PC-9 (cell line): ENCODE data around the gene AKT1. TPM values are rescaled to one million over a fixed set of nuclear protein-coding genes. Genes with fewer than 3 reads are reported as not detected.

ENCODE experiments used
- BruUV-seq: library from RNA; stranded (reverse); fragments of 400-500 nt; replicated peaks from 2 replicates; lab custom pipeline; 2021; lab: Mats Ljungman, UMichigan
- CTCF ChIA-PET: fragments of 300-600 bp; sonication (Branson Sonifier 250); formaldehyde crosslinking; loops from one replicate; lab custom pipeline; 2022; ENCODE audit warnings: antibody characterized with exemption; lab: Charles Lee
- POLR2A ChIA-PET: fragments of 300-600 bp; sonication (Branson Sonifier 250); formaldehyde crosslinking; loops from one replicate; lab custom pipeline; 2022; ENCODE audit warnings: antibody characterized with exemption; ENCODE audit not compliant: unreplicated experiment; lab: Charles Lee
- DNase-seq, 2 experiments: peaks; one replicate each; pipeline versions ENCODE4 v3.0.0 to v3.0.0-alpha.2; 2015 to 2022; ENCODE audit warnings: mixed read lengths in 1 of 2
- H2AFZ ChIP-seq: fragments of 200-600 bp; sonication (generic); 2 replicates; pipeline ENCODE4 v1.8.1; 2017; ENCODE audit warnings: antibody characterized with exemption
- H3F3A ChIP-seq: fragments of 200-600 bp; sonication (generic); 2 replicates; pipeline ENCODE4 v1.8.1; 2017; ENCODE audit warnings: antibody characterized with exemption, mild to moderate bottlenecking, low read depth; ENCODE audit not compliant: insufficient read depth
- H3K27ac ChIP-seq: fragments of 200-600 bp; sonication (generic); 2 replicates; pipeline ENCODE4 v1.6.1; 2016; ENCODE audit warnings: mixed run types
- H3K27me3 ChIP-seq: fragments of 200-600 bp; sonication (generic); 2 replicates; pipeline ENCODE4 v1.6.1; 2016; ENCODE audit warnings: low read depth, mixed run types; ENCODE audit not compliant: insufficient read depth
- H3K36me3 ChIP-seq: fragments of 200-600 bp; sonication (generic); 2 replicates; pipeline ENCODE4 v1.6.1; 2016; ENCODE audit warnings: low read depth, mixed run types
- H3K4me1 ChIP-seq: fragments of 200-600 bp; sonication (generic); replicated peaks from 2 replicates; pipeline ENCODE4 v1.6.1; 2016; ENCODE audit warnings: mixed run types; ENCODE audit not compliant: insufficient read depth
- H3K4me2 ChIP-seq: fragments of 200-600 bp; sonication (generic); 2 replicates; pipeline ENCODE4 v1.6.1; 2017; ENCODE audit warnings: mixed run types
- H3K4me3 ChIP-seq: fragments of 200-600 bp; sonication (generic); 2 replicates; pipeline ENCODE4 v1.6.1; 2016; ENCODE audit warnings: mixed run types
- H3K79me2 ChIP-seq: fragments of 200-600 bp; sonication (generic); 2 replicates; pipeline ENCODE4 v1.6.1; 2017; ENCODE audit warnings: low read depth, mixed run types
- H3K9me2 ChIP-seq: fragments of 200-600 bp; sonication (generic); 2 replicates; pipeline ENCODE4 v1.8.1; 2017; ENCODE audit warnings: mild to moderate bottlenecking; ENCODE audit not compliant: insufficient read depth
- H3K9me3 ChIP-seq: fragments of 200-600 bp; sonication (generic); 2 replicates; pipeline ENCODE4 v1.8.1; 2016; ENCODE audit warnings: low read depth; ENCODE audit not compliant: insufficient read depth
- H4K20me1 ChIP-seq: fragments of 200-600 bp; sonication (generic); 2 replicates; pipeline ENCODE4 v1.8.1; 2017; ENCODE audit not compliant: insufficient read depth
- EZH2 ChIP-seq: fragments of 200-600 bp; sonication (generic); IDR thresholded peaks from 2 replicates; pipeline ENCODE4 v1.8.0; 2017; ENCODE audit warnings: antibody characterized with exemption, low read depth
- intact Hi-C: fragments of 100-400 bp; cut with micrococcal nuclease; formaldehyde crosslinking; loops from one replicate; pipeline ENCODE4 v1.10.0; 2022; ENCODE audit not compliant: unreplicated experiment
- total RNA-seq: library from RNA; stranded (reverse); gene quantifications from 2 replicates; pipeline ENCODE4 v1.2.3, GENCODE V29; 2021
- TF ChIP-seq, protein P1 (sequence below): fragments of 200-600 bp; sonication (generic); conservative IDR thresholded peaks from 2 replicates; pipeline ENCODE4 v1.6.1; 2017; ENCODE audit warnings: mixed run types, antibody characterized with exemption, mild to moderate bottlenecking, moderate library complexity

Gene AKT1
- total RNA-seq, 1 experiment from 2014 or later: 107 TPM

DNA sequence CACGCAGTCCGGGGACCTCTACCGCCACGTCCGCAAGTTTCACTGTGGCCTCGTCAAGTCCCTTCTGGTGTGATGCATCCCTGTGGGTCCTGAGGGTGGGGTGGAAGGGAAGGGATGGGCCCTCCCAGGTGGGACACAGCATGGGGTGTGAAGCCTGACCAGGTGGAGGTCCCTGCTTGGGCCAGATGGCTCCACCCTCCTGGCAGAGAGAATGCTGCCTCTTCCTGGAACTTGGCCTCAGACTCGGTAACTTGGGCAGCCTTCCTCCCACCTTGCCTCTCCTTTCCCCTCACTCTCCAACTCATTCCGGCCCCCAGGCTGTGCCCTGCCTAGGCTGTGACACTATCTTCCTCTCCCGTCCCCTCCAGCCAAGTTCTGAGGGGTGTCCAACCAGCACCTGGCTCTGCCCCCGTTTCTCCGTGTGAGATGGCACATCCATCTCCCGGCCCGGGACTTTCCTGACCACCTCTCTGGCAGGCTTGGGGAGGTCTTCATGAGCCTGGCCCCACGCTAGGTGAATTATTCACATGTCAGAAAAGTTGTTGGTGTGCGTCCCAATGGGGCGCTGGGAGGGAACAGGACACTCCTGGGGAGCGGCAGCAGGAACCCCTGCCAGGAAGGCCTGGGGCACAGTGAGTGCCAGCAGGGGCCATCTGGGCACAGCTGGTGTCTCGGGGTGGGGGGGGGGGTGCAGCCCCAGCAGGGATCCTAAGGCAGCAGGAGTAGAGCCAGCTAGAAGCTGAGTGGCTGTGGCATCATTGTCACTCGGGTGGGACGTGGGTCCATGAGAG is 7.0 kb upstream of the AKT1 start:
- CTCF ChIA-PET: no interaction called here
- H3F3A ChIP-seq: peaks cover 24% of the 10 kb centered on the region
- DNase-seq: no peak
- H3K9me2 ChIP-seq: no peaks in the 10 kb centered on the region
- no peaks in the 10 kb centered on the region for H3K27me3 ChIP-seq
- TF ChIP-seq, protein P1, sequence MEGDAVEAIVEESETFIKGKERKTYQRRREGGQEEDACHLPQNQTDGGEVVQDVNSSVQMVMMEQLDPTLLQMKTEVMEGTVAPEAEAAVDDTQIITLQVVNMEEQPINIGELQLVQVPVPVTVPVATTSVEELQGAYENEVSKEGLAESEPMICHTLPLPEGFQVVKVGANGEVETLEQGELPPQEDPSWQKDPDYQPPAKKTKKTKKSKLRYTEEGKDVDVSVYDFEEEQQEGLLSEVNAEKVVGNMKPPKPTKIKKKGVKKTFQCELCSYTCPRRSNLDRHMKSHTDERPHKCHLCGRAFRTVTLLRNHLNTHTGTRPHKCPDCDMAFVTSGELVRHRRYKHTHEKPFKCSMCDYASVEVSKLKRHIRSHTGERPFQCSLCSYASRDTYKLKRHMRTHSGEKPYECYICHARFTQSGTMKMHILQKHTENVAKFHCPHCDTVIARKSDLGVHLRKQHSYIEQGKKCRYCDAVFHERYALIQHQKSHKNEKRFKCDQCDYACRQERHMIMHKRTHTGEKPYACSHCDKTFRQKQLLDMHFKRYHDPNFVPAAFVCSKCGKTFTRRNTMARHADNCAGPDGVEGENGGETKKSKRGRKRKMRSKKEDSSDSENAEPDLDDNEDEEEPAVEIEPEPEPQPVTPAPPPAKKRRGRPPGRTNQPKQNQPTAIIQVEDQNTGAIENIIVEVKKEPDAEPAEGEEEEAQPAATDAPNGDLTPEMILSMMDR: no peak
- no peak for TF ChIP-seq EZH2
- peaks cover 16% of the 10 kb centered on the region for H3K4me1 ChIP-seq
- H3K36me3 ChIP-seq: no peaks in the 10 kb centered on the region
- H3K79me2 ChIP-seq: no peaks in the 10 kb centered on the region
- POLR2A ChIA-PET: no interaction called here
- no TSS peak for BruUV-seq
- H3K4me2 ChIP-seq: peak overlapping the region; percentile 90; the same call in 1 of the 2 replicates
- no peak overlapping the region for H2AFZ ChIP-seq
- intact Hi-C loops: no loop called here
- no peaks in the 10 kb centered on the region for H3K9me3 ChIP-seq
- peaks cover 4% of the 10 kb centered on the region for H4K20me1 ChIP-seq
- H3K4me3 ChIP-seq: no peak overlapping the region
- H3K27ac ChIP-seq: no peak overlapping the region

DNA sequence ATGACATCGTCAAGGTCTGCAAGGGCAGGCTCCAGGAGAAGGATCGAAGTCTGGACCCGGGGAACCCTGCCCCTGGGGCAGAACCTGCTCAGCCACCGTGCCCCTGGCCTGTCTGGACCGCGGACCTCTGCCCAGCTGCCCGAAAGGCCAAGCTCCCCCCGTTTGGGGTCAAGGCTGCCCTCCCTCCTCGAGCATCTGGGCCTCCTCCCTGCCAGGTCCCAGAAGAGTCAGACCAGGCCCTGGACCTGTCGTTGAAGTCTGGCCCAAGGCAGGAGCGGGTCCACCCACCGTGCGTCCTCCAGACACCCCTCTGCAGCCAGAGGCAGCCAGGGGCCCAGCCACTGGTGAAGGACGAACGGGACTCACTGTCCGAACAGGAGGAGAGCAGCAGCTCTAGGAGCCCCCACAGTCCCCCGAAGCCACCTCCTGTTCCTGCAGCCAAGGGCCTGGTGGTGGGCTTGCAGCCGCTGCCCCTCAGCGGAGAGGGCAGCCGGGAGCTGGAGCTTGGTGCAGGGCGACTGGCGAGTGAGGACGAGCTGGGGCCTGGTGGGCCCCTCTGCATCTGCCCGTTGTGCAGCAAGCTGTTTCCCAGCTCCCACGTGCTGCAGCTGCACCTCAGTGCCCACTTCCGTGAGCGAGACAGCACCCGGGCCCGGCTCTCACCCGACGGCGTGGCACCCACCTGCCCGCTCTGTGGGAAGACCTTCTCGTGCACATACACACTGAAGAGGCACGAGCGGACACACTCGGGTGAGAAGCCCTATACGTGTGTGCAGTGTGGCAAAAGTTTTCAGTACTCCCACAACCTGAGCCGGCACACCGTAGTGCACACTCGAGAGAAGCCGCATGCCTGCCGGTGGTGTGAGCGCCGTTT is 6.2 kb upstream of the AKT1 start:
- Histone ChIP-seq H4K20me1 (peaks cover 4% of the 10 kb centered on the region), H3F3A (peaks cover 31% of the 10 kb centered on the region), H3K4me1 (peaks cover 16% of the 10 kb centered on the region), H3K36me3 (no peaks in the 10 kb centered on the region), H3K9me3 (no peaks in the 10 kb centered on the region), H2AFZ (peak overlapping the region; percentile 73; the same call in 1 of the 2 replicates), H3K9me2 (no peaks in the 10 kb centered on the region), H3K4me2 (peak overlapping the region; percentile 90), H3K79me2 (no peaks in the 10 kb centered on the region), H3K4me3 (peak overlapping the region; percentile 78), H3K27ac (no peak overlapping the region), H3K27me3 (no peaks in the 10 kb centered on the region)
- ChIA-PET CTCF (interaction anchor here (0.6 kb wide), 1 partner anchor 24 kb away, joined by 3 read pairs; no protein-coding TSS in a partner anchor), POLR2A (interaction anchor here (0.7 kb wide), 1 partner anchor 136 kb away, joined by 7 read pairs; no protein-coding TSS in a partner anchor)
- BruUV-seq: TSS peak; percentile 43
- DNase-seq: no peak
- intact Hi-C loops: no loop called here
- no peak for TF ChIP-seq EZH2
- TF ChIP-seq, protein P1: no peak
